ENCODE measurements around the gene ZNF480. TPM values are rescaled to one million over a fixed set of nuclear protein-coding genes. Genes with fewer than 3 reads are reported as not detected.
"Not testable (repeated sequence)": the region's sequence is repeated elsewhere in the genome, so short reads cannot be mapped to it uniquely, and the experiment has no call there.

Gene ZNF480
- polyA plus RNA-seq = 10 to 100 TPM in 1 of 4 donors, 1 to 10 TPM in 3; 4.0 to 13.1 (median 6.0) TPM
- long read RNA-seq, donor 1, full-length matches to known transcripts = 9 of 9 reads
- long read RNA-seq, donor 1, partial matches to known transcripts = 0 of 9 reads
- long read RNA-seq, donor 1, other reads (novel, unspliced or antisense) = 0 of 9 reads
- long read RNA-seq, donor 2 = 0 reads
- long read RNA-seq, donor 3, full-length matches to known transcripts = 1 of 1 reads
- long read RNA-seq, donor 3, partial matches to known transcripts = 0 of 1 reads
- long read RNA-seq, donor 3, other reads (novel, unspliced or antisense) = 0 of 1 reads
- long read RNA-seq, donor 4 = 0 reads
- long read RNA-seq, donor 5, full-length matches to known transcripts = 1 of 1 reads
- long read RNA-seq, donor 5, partial matches to known transcripts = 0 of 1 reads
- long read RNA-seq, donor 5, other reads (novel, unspliced or antisense) = 0 of 1 reads
- long read RNA-seq, donor 6, full-length matches to known transcripts = 1 of 1 reads
- long read RNA-seq, donor 6, partial matches to known transcripts = 0 of 1 reads
- long read RNA-seq, donor 6, other reads (novel, unspliced or antisense) = 0 of 1 reads
- long read RNA-seq, donor 7, full-length matches to known transcripts = 6 of 6 reads
- long read RNA-seq, donor 7, partial matches to known transcripts = 0 of 6 reads
- long read RNA-seq, donor 7, other reads (novel, unspliced or antisense) = 0 of 6 reads
- long read RNA-seq, donor 8 = 0 reads
- long read RNA-seq, donor 9 = 0 reads
- long read RNA-seq, donor 10, full-length matches to known transcripts = 4 of 4 reads
- long read RNA-seq, donor 10, partial matches to known transcripts = 0 of 4 reads
- long read RNA-seq, donor 10, other reads (novel, unspliced or antisense) = 0 of 4 reads

- no peak for FAIRE-seq
- WGBS, 3 donors = 0 to 1% (median 1%) methylated on average over 40 to 71 of the region's 75 CpGs
Measured at GRCh38 chr19:52296773-52297600, at the start of gene ZNF480. ZNF480 (plus strand) TSS chr19:52297169; CDS start chr19:52300413, 3,244 bp downstream.

GRCh38 chr19:52248241-52248640 lies 48.7 kb upstream of the ZNF480 start:
- no peaks in the 10 kb centered on the region for H3K4me1 ChIP-seq (ENCODE audit: control insufficient read depth in 3 of 3, insufficient read depth in 2 of 3, low read depth in 1 of 3, low read length in 2 of 3)
- H3K36me3 ChIP-seq (ENCODE audit: control insufficient read depth in 3 of 3, insufficient read depth in 2 of 3, low read depth in 1 of 3, low read length in 3 of 3) = no peaks in the 10 kb centered on the region
- H3K9me3 ChIP-seq (ENCODE audit: control insufficient read depth in 2 of 2, insufficient read depth in 1 of 2, low read depth in 1 of 2, low read length in 1 of 2) = peaks cover 0 to 3% of the 10 kb centered on the region in 2 donors
- FAIRE-seq (no peak), DNase-seq (peak; percentile 35 to 66)
- no peak overlapping the region for H3K27ac ChIP-seq (ENCODE audit: low read depth in 1 of 3, low read length in 2 of 3)
- WGBS, 3 donors = 11 to 25% (median 15%) methylated on average over 6 of the region's 6 CpGs
- no peaks in the 10 kb centered on the region for H3K27me3 ChIP-seq (ENCODE audit: control insufficient read depth in 3 of 3, insufficient read depth in 3 of 3, low read length in 3 of 3)
- H3K4me3 ChIP-seq (ENCODE audit: low read depth in 1 of 3, low read length in 3 of 3) = no peak overlapping the region

More at GRCh38 chr19:52296773-52297600, at the start of gene ZNF480:
- peaks cover 10 to 22% (median 19%) of the 10 kb centered on the region in 3 donors for H3K36me3 ChIP-seq (ENCODE audit: control insufficient read depth in 3 of 3, insufficient read depth in 2 of 3, low read depth in 1 of 3, low read length in 3 of 3)
- H3K4me1 ChIP-seq (ENCODE audit: control insufficient read depth in 3 of 3, insufficient read depth in 2 of 3, low read depth in 1 of 3, low read length in 2 of 3) = peaks cover 0 to 2% (median 0%) of the 10 kb centered on the region in 3 donors
- H3K9me3 ChIP-seq (ENCODE audit: control insufficient read depth in 2 of 2, insufficient read depth in 1 of 2, low read depth in 1 of 2, low read length in 1 of 2) = peaks cover 0 to 42% of the 10 kb centered on the region in 2 donors
- DNase-seq = peak; percentile 91 to 94
- H3K4me3 ChIP-seq (ENCODE audit: low read depth in 1 of 3, low read length in 3 of 3) = peak within 1 kb of the TSS; percentile 63 to 99 (median 78)
- peak within 1 kb of the TSS; percentile 81 to 98 (median 95) for H3K27ac ChIP-seq (ENCODE audit: low read depth in 1 of 3, low read length in 2 of 3)
- no peaks in the 10 kb centered on the region for H3K27me3 ChIP-seq (ENCODE audit: control insufficient read depth in 3 of 3, insufficient read depth in 3 of 3, low read length in 3 of 3)

- H3K4me1 ChIP-seq (ENCODE audit: control insufficient read depth in 3 of 3, insufficient read depth in 2 of 3, low read depth in 1 of 3, low read length in 2 of 3) = no peaks in the 10 kb centered on the region
- H3K9me3 ChIP-seq (ENCODE audit: control insufficient read depth in 2 of 2, insufficient read depth in 1 of 2, low read depth in 1 of 2, low read length in 1 of 2) = peaks cover 0 to 7% of the 10 kb centered on the region in 2 donors
- H3K4me3 ChIP-seq (ENCODE audit: low read depth in 1 of 3, low read length in 3 of 3) = no peak overlapping the region
- no peaks in the 10 kb centered on the region for H3K36me3 ChIP-seq (ENCODE audit: control insufficient read depth in 3 of 3, insufficient read depth in 2 of 3, low read depth in 1 of 3, low read length in 3 of 3)
- FAIRE-seq (no peak), DNase-seq (no peak)
- no peaks in the 10 kb centered on the region for H3K27me3 ChIP-seq (ENCODE audit: control insufficient read depth in 3 of 3, insufficient read depth in 3 of 3, low read length in 3 of 3)
- WGBS, 3 donors = 92 to 98% (median 96%) methylated on average over 5 of the region's 5 CpGs
- H3K27ac ChIP-seq (ENCODE audit: low read depth in 1 of 3, low read length in 2 of 3) = no peak overlapping the region
Measured at GRCh38 chr19:52258426-52258825, 38.5 kb upstream of the ZNF480 start.

- not testable (repeated sequence) for H3K9me3 ChIP-seq (ENCODE audit: control insufficient read depth in 2 of 2, insufficient read depth in 1 of 2, low read depth in 1 of 2, low read length in 1 of 2); FAIRE-seq; H3K4me1 ChIP-seq (ENCODE audit: control insufficient read depth in 3 of 3, insufficient read depth in 2 of 3, low read depth in 1 of 3, low read length in 2 of 3); DNase-seq; H3K27ac ChIP-seq (ENCODE audit: low read depth in 1 of 3, low read length in 2 of 3); H3K4me3 ChIP-seq (ENCODE audit: low read depth in 1 of 3, low read length in 3 of 3); H3K27me3 ChIP-seq (ENCODE audit: control insufficient read depth in 3 of 3, insufficient read depth in 3 of 3, low read length in 3 of 3); H3K36me3 ChIP-seq (ENCODE audit: control insufficient read depth in 3 of 3, insufficient read depth in 2 of 3, low read depth in 1 of 3, low read length in 3 of 3)
- WGBS, 3 donors = 80 to 88% (median 85%) methylated on average over 6 of the region's 6 CpGs
Measured at GRCh38 chr19:52265556-52265955, 31.4 kb upstream of the ZNF480 start.

- WGBS, 3 donors = 0% methylated on average over 63 to 70 of the region's 70 CpGs
- H3K27me3 ChIP-seq (ENCODE audit: control insufficient read depth in 3 of 3, insufficient read depth in 3 of 3, low read length in 3 of 3) = no peaks in the 10 kb centered on the region
- DNase-seq (peak; percentile 95 to 98), FAIRE-seq (no peak)
- H3K36me3 ChIP-seq (ENCODE audit: control insufficient read depth in 3 of 3, insufficient read depth in 2 of 3, low read depth in 1 of 3, low read length in 3 of 3) = peaks cover 0 to 18% (median 0%) of the 10 kb centered on the region in 3 donors
- peaks cover 0 to 5% (median 0%) of the 10 kb centered on the region in 3 donors for H3K4me1 ChIP-seq (ENCODE audit: control insufficient read depth in 3 of 3, insufficient read depth in 2 of 3, low read depth in 1 of 3, low read length in 2 of 3)
- peaks cover 0 to 29% of the 10 kb centered on the region in 2 donors for H3K9me3 ChIP-seq (ENCODE audit: control insufficient read depth in 2 of 2, insufficient read depth in 1 of 2, low read depth in 1 of 2, low read length in 1 of 2)
- peak within 1 kb of the TSS; percentile 91 to 100 (median 100) for H3K27ac ChIP-seq (ENCODE audit: low read depth in 1 of 3, low read length in 2 of 3)
- H3K4me3 ChIP-seq (ENCODE audit: low read depth in 1 of 3, low read length in 3 of 3) = peak within 1 kb of the TSS; percentile 88 to 100 (median 92)
Measured at GRCh38 chr19:52269338-52270261, 27.4 kb upstream of the ZNF480 start, which contains the start of gene ZNF766. ZNF766 (plus strand) TSS chr19:52269587; CDS start chr19:52269614, 27 bp downstream.

GRCh38 chr19:52270266-52270885 lies 26.6 kb upstream of the ZNF480 start:
- H3K4me1 ChIP-seq (ENCODE audit: control insufficient read depth in 3 of 3, insufficient read depth in 2 of 3, low read depth in 1 of 3, low read length in 2 of 3) = peaks cover 0 to 5% (median 0%) of the 10 kb centered on the region in 3 donors
- peak overlapping the region; percentile 91 to 100 (median 100) for H3K27ac ChIP-seq (ENCODE audit: low read depth in 1 of 3, low read length in 2 of 3)
- H3K4me3 ChIP-seq (ENCODE audit: low read depth in 1 of 3, low read length in 3 of 3) = peak overlapping the region; percentile 88 to 100 (median 92)
- FAIRE-seq (no peak), DNase-seq (no peak)
- no peaks in the 10 kb centered on the region for H3K27me3 ChIP-seq (ENCODE audit: control insufficient read depth in 3 of 3, insufficient read depth in 3 of 3, low read length in 3 of 3)
- peaks cover 0 to 19% (median 0%) of the 10 kb centered on the region in 3 donors for H3K36me3 ChIP-seq (ENCODE audit: control insufficient read depth in 3 of 3, insufficient read depth in 2 of 3, low read depth in 1 of 3, low read length in 3 of 3)
- WGBS, 3 donors = 8 to 10% (median 8%) methylated on average over 11 of the region's 11 CpGs
- H3K9me3 ChIP-seq (ENCODE audit: control insufficient read depth in 2 of 2, insufficient read depth in 1 of 2, low read depth in 1 of 2, low read length in 1 of 2) = peaks cover 0 to 34% of the 10 kb centered on the region in 2 donors

- H3K36me3 ChIP-seq (ENCODE audit: control insufficient read depth in 3 of 3, insufficient read depth in 2 of 3, low read depth in 1 of 3, low read length in 3 of 3) = peaks cover 0 to 31% (median 2%) of the 10 kb centered on the region in 3 donors
- no peaks in the 10 kb centered on the region for H3K27me3 ChIP-seq (ENCODE audit: control insufficient read depth in 3 of 3, insufficient read depth in 3 of 3, low read length in 3 of 3)
- H3K9me3 ChIP-seq (ENCODE audit: control insufficient read depth in 2 of 2, insufficient read depth in 1 of 2, low read depth in 1 of 2, low read length in 1 of 2) = peaks cover 0 to 51% of the 10 kb centered on the region in 2 donors
- DNase-seq (no peak), FAIRE-seq (no peak)
- H3K4me1 ChIP-seq (ENCODE audit: control insufficient read depth in 3 of 3, insufficient read depth in 2 of 3, low read depth in 1 of 3, low read length in 2 of 3) = peaks cover 0 to 5% (median 0%) of the 10 kb centered on the region in 3 donors
- H3K27ac ChIP-seq (ENCODE audit: low read depth in 1 of 3, low read length in 2 of 3) = no peak overlapping the region
- H3K4me3 ChIP-seq (ENCODE audit: low read depth in 1 of 3, low read length in 3 of 3) = no peak overlapping the region
- 95 to 100% (median 97%) methylated on average over 2 of the region's 2 CpGs for WGBS, 3 donors
Measured at GRCh38 chr19:52273301-52273700, 23.7 kb upstream of the ZNF480 start.

Measured in small intestine (tissue), 16 donors.